Ishikawa (cell line): Measurements from ENCODE around the gene COX7A2.

Experiments
- CEBPB ChIP-seq: IDR thresholded peaks from 2 replicates; pipeline ENCODE4 v1.6.1; 2012
- CREB1 ChIP-seq: IDR thresholded peaks from 2 replicates; pipeline ENCODE4 v1.6.1; 2012; ENCODE audit warnings: low read depth
- EGR1 ChIP-seq: IDR thresholded peaks from 2 replicates; pipeline ENCODE4 v1.6.1; 2012
- EP300 ChIP-seq: IDR thresholded peaks from 2 replicates; pipeline ENCODE4 v1.6.1; 2012; ENCODE audit warnings: borderline replicate concordance
- FOXM1 ChIP-seq: IDR thresholded peaks from 2 replicates; pipeline ENCODE4 v1.6.1; 2012; ENCODE audit warnings: low read depth, borderline replicate concordance
- NFIC ChIP-seq: IDR thresholded peaks from 2 replicates; pipeline ENCODE4 v1.6.1; 2012
- RAD21 ChIP-seq: IDR thresholded peaks from 2 replicates; pipeline ENCODE4 v1.6.1; 2012; ENCODE audit warnings: low read depth
- TAF1 ChIP-seq: IDR thresholded peaks from 2 replicates; pipeline ENCODE4 v1.6.1; 2012; ENCODE audit warnings: low read depth, mild to moderate bottlenecking
- TCF12 ChIP-seq: IDR thresholded peaks from 2 replicates; pipeline ENCODE4 v1.6.1; 2012; ENCODE audit warnings: low read depth
- TEAD4 ChIP-seq: IDR thresholded peaks from 2 replicates; pipeline ENCODE4 v1.6.1; 2012
- YY1 ChIP-seq: IDR thresholded peaks from 2 replicates; pipeline ENCODE4 v1.6.1; 2012; ENCODE audit warnings: low read depth
- ZBTB7A ChIP-seq: IDR thresholded peaks from 2 replicates; pipeline ENCODE4 v1.6.1; 2012; ENCODE audit warnings: low read depth
- TF ChIP-seq, protein P1 (sequence below): IDR thresholded peaks from 2 replicates; pipeline ENCODE4 v1.6.1; 2012
- TF ChIP-seq, protein P2 (sequence below): IDR thresholded peaks from 2 replicates; pipeline ENCODE4 v1.6.1; 2012; ENCODE audit warnings: low read depth, mild to moderate bottlenecking
- TF ChIP-seq, protein P3 (sequence below): IDR thresholded peaks from 2 replicates; pipeline ENCODE4 v1.6.1; 2012

Gene COX7A2

DNA sequence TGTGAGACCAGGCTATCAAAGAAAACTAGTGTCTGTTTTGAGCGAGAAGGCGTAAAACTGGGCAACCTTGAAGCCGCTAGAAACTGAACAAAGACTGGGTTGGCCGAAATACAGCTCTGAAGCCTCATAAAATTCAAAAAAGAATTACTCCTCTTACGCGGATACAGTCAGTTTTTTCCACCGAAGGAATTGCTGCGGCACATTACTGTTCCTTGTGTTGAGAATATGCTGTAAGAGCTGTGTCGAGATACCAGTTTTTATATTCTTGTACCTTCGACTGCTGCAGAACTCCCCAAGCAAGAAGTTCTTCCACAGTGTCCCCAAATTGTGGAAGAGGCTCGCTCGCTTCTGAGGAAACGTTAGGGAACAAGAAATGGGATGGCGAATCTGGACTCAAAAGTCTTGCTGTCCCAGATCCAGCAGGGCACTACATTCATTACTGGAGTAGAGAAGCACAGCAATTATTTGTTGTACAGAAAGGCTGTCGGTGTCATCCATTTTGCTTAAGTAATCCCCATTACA lies 523 bp upstream of the COX7A2 start:
- TF ChIP-seq, protein P1, sequence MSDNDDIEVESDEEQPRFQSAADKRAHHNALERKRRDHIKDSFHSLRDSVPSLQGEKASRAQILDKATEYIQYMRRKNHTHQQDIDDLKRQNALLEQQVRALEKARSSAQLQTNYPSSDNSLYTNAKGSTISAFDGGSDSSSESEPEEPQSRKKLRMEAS, result no peak
- TF ChIP-seq TEAD4 (no peak), EGR1 (no peak)

DNA sequence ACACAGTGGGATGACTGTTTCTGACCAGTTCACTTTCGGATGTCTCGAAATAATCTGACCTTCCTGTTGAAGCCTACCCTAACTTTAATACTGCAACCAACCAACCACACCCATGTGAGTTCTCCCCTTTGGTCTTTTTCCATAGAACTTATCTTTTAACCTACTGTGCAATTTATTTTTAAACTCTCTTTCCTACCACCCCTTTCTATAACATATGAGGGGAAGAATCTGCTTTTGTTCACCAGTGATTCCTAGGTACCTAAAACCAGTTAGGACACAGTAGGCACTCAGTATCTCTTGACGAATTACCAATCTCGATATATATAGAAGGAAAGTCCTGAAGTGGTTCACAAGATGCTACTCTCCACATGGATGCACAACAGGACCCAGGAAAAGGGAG lies 7.0 kb downstream of the COX7A2 start:
- no peak for TF ChIP-seq CREB1
- TF ChIP-seq EP300, result no peak
- TF ChIP-seq TEAD4, result no peak
- no peak for TF ChIP-seq NFIC
- TF ChIP-seq, protein P1, result no peak

DNA sequence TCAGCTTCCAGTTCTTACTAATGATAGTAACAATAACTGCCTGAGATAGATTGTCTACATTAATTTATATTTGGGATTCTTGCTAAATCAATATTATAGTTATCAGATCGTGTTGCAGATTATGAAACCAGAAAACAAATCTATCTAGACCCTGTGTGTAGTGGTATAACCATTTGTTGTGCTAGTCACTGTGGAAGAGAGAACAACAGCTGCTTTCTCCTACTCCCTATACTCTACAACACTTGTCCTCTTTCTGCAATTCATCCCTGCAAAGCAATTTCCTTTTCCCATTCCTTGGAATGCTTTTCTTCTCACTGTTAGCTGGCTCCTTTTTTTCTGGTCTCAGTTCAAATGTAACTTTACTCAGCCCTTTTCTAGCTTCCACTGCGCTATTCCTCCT lies 8.3 kb downstream of the COX7A2 start:
- no peak for TF ChIP-seq TCF12
- no peak for TF ChIP-seq NFIC
- TF ChIP-seq TEAD4, result no peak
- TF ChIP-seq RAD21, result no peak
- TF ChIP-seq, protein P2, sequence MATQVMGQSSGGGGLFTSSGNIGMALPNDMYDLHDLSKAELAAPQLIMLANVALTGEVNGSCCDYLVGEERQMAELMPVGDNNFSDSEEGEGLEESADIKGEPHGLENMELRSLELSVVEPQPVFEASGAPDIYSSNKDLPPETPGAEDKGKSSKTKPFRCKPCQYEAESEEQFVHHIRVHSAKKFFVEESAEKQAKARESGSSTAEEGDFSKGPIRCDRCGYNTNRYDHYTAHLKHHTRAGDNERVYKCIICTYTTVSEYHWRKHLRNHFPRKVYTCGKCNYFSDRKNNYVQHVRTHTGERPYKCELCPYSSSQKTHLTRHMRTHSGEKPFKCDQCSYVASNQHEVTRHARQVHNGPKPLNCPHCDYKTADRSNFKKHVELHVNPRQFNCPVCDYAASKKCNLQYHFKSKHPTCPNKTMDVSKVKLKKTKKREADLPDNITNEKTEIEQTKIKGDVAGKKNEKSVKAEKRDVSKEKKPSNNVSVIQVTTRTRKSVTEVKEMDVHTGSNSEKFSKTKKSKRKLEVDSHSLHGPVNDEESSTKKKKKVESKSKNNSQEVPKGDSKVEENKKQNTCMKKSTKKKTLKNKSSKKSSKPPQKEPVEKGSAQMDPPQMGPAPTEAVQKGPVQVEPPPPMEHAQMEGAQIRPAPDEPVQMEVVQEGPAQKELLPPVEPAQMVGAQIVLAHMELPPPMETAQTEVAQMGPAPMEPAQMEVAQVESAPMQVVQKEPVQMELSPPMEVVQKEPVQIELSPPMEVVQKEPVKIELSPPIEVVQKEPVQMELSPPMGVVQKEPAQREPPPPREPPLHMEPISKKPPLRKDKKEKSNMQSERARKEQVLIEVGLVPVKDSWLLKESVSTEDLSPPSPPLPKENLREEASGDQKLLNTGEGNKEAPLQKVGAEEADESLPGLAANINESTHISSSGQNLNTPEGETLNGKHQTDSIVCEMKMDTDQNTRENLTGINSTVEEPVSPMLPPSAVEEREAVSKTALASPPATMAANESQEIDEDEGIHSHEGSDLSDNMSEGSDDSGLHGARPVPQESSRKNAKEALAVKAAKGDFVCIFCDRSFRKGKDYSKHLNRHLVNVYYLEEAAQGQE, result no peak
- TF ChIP-seq EP300, result no peak
- no peak for TF ChIP-seq ZBTB7A
- no peak for TF ChIP-seq CEBPB
- TF ChIP-seq TAF1, result no peak
- TF ChIP-seq EGR1, result no peak
- TF ChIP-seq FOXM1, result no peak
- TF ChIP-seq, protein P1, result no peak
- TF ChIP-seq, protein P3, sequence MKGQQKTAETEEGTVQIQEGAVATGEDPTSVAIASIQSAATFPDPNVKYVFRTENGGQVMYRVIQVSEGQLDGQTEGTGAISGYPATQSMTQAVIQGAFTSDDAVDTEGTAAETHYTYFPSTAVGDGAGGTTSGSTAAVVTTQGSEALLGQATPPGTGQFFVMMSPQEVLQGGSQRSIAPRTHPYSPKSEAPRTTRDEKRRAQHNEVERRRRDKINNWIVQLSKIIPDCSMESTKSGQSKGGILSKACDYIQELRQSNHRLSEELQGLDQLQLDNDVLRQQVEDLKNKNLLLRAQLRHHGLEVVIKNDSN, result no peak
- TF ChIP-seq YY1, result no peak
- TF ChIP-seq CREB1, result no peak

DNA sequence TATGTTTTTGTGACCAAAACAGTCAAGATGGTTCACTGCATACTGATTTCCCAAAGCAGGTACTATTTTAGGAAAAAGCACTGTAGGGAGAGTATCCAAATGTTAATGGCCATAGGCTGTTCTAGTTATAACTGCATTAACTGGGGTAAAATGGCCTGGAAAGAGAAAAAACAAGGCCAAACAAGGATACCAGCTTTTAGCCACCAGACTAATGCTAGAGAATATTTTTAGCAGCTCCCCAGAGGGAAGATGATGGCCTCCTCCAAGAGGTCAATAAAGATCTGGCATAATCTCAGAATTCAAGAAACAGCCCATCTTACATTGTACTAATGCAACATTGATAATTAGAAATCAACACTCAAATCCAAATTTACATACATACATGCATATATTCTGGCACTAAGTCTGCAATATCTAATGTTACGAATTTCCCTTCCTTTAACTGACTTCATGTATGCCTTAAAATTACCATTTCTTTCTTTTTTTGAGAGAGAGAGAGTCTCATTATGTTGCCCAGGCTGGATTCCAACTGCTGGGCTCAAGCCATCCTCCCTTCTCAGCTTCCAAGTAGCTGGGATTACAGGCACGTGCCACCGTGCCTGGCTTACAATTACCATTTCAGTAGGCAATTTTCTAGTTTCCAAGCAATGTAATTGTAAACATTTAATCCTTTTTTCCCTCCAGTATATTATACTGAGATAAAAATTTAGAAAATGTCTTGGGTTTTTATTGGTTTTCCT lies 9.3 kb downstream of the COX7A2 start:
- TF ChIP-seq, protein P3, result no peak
- TF ChIP-seq TCF12 (no peak), CREB1 (no peak), NFIC (no peak), RAD21 (no peak), EP300 (no peak), FOXM1 (no peak), CEBPB (no peak), ZBTB7A (no peak), TAF1 (no peak), YY1 (no peak), TEAD4 (no peak), EGR1 (no peak)
- TF ChIP-seq, protein P2, result no peak
- TF ChIP-seq, protein P1, result no peak

DNA sequence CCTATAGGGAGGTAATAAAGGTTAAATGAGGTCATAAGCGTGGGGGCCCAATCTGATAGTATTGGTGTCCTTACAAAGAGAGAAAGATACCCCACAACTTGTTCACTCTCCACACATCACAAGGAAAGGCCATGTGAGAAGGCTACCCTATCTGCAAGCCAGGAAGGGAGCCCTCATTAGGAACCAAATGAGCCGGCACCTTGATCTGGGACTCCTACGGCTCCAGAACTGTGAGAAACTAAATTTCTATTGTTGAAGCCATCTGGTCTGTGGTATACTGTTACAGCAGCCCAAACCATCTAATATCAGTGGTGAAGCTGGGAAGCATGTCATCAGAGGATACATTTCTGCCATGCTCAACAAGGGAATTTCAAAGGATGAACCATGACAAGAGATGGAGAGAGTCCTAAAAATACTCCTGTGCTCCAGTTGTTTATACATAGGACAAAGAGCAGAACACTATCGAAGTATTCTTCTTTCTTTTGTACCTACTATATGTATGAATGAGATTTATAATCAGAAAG lies 10.4 kb downstream of the COX7A2 start:
- TF ChIP-seq EP300, result no peak
